HAP-1 (cell line): Measurements from ENCODE around the gene ERMP1.

Experiments used
- DNase-seq, 2 experiments: peaks; one replicate each; pipeline ENCODE4 v3.0.0-alpha.2; 2016 to 2020; ENCODE audit warnings: low spot score in 2 of 2
- H3K27me3 ChIP-seq: fragments of 250-450 bp; sonication (Bioruptor Pico); 2 replicates; pipeline ENCODE4 v1.5.1; 2020; ENCODE audit warnings: low read depth, mild to moderate bottlenecking, moderate library complexity
- H3K36me3 ChIP-seq: fragments of 250-450 bp; sonication (Bioruptor Pico); replicated peaks from 2 replicates; pipeline ENCODE4 v1.5.1; 2020; ENCODE audit warnings: mild to moderate bottlenecking
- H3K4me1 ChIP-seq: fragments of 250-450 bp; sonication (Bioruptor Pico); 2 replicates; pipeline ENCODE4 v1.5.1; 2020; ENCODE audit warnings: mild to moderate bottlenecking
- H3K4me3 ChIP-seq: fragments of 250-450 bp; sonication (Bioruptor Pico); 2 replicates; pipeline ENCODE4 v1.5.1; 2020; ENCODE audit warnings: mild to moderate bottlenecking, moderate library complexity
- H3K9me3 ChIP-seq: fragments of 250-450 bp; sonication (Bioruptor Pico); 2 replicates; pipeline ENCODE4 v1.5.1; 2020; ENCODE audit warnings: mild to moderate bottlenecking, moderate library complexity
- in situ Hi-C: fragments of 300-500 bp; cut with MboI; formaldehyde crosslinking; loops from 3 replicates; pipeline ENCODE4 v1.14.3; 2020; ENCODE audit warnings: low sequenced_read_pairs, inconsistent platforms, mixed read lengths

The ERMP1 gene

GRCh38 chr9:5767968-5768932 is 64.7 kb downstream of the ERMP1 start:
- Histone ChIP-seq H3K36me3 (peaks cover 25% of the 10 kb centered on the region), H3K9me3 (no peaks in the 10 kb centered on the region), H3K27me3 (no peaks in the 10 kb centered on the region), H3K4me1 (no peaks in the 10 kb centered on the region), H3K4me3 (no peak overlapping the region)
- in situ Hi-C loops = no loop called here
- no peak for DNase-seq

GRCh38 chr9:5764130-5764868 is 68.6 kb downstream of the ERMP1 start:
- no peaks in the 10 kb centered on the region for H3K27me3 ChIP-seq
- H3K4me3 ChIP-seq = no peak overlapping the region
- no peak for DNase-seq
- no peaks in the 10 kb centered on the region for H3K4me1 ChIP-seq
- H3K36me3 ChIP-seq = peaks cover 28% of the 10 kb centered on the region
- in situ Hi-C loops = no loop called here
- no peaks in the 10 kb centered on the region for H3K9me3 ChIP-seq

- Histone ChIP-seq H3K27me3 (no peaks in the 10 kb centered on the region), H3K36me3 (peaks cover 37% of the 10 kb centered on the region), H3K4me3 (no peak overlapping the region), H3K4me1 (no peaks in the 10 kb centered on the region), H3K9me3 (no peaks in the 10 kb centered on the region)
- DNase-seq = no peak
- in situ Hi-C loops = no loop called here
Measured at GRCh38 chr9:5762421-5762820, 70.5 kb downstream of the ERMP1 start.

- in situ Hi-C loops = no loop called here
- Histone ChIP-seq H3K4me3 (no peak overlapping the region), H3K9me3 (no peaks in the 10 kb centered on the region), H3K36me3 (peaks cover 40% of the 10 kb centered on the region), H3K27me3 (no peaks in the 10 kb centered on the region), H3K4me1 (no peaks in the 10 kb centered on the region)
- DNase-seq = no peak
Measured at GRCh38 chr9:5760338-5760737, 72.6 kb downstream of the ERMP1 start.

GRCh38 chr9:5756633-5757032 is 76.3 kb downstream of the ERMP1 start:
- no peaks in the 10 kb centered on the region for H3K27me3 ChIP-seq
- in situ Hi-C loops = no loop called here
- no peaks in the 10 kb centered on the region for H3K4me1 ChIP-seq
- peaks cover 23% of the 10 kb centered on the region for H3K36me3 ChIP-seq
- H3K4me3 ChIP-seq = no peak overlapping the region
- H3K9me3 ChIP-seq = no peaks in the 10 kb centered on the region
- no peak for DNase-seq

- H3K36me3 ChIP-seq = peaks cover 10% of the 10 kb centered on the region
- in situ Hi-C loops = no loop called here
- no peak for DNase-seq
- no peak overlapping the region for H3K4me3 ChIP-seq
- no peaks in the 10 kb centered on the region for H3K4me1 ChIP-seq
- no peaks in the 10 kb centered on the region for H3K27me3 ChIP-seq
- H3K9me3 ChIP-seq = no peaks in the 10 kb centered on the region
Measured at GRCh38 chr9:5750569-5750968, 82.3 kb downstream of the ERMP1 start.

- H3K4me3 ChIP-seq = no peak overlapping the region
- no peaks in the 10 kb centered on the region for H3K4me1 ChIP-seq
- no peaks in the 10 kb centered on the region for H3K27me3 ChIP-seq
- peaks cover 10% of the 10 kb centered on the region for H3K36me3 ChIP-seq
- in situ Hi-C loops = no loop called here
- no peaks in the 10 kb centered on the region for H3K9me3 ChIP-seq
- no peak for DNase-seq
Measured at GRCh38 chr9:5749306-5749705, 83.6 kb downstream of the ERMP1 start.

GRCh38 chr9:5748438-5748837 is 84.5 kb downstream of the ERMP1 start:
- no peaks in the 10 kb centered on the region for H3K9me3 ChIP-seq
- in situ Hi-C loops = no loop called here
- H3K4me1 ChIP-seq = no peaks in the 10 kb centered on the region
- H3K36me3 ChIP-seq = peaks cover 6% of the 10 kb centered on the region
- H3K27me3 ChIP-seq = no peaks in the 10 kb centered on the region
- DNase-seq = no peak
- H3K4me3 ChIP-seq = no peak overlapping the region

- H3K27me3 ChIP-seq = no peaks in the 10 kb centered on the region
- peaks cover 10% of the 10 kb centered on the region for H3K36me3 ChIP-seq
- H3K9me3 ChIP-seq = no peaks in the 10 kb centered on the region
- peaks cover 2% of the 10 kb centered on the region; the same call in 1 of the 2 replicates for H3K4me1 ChIP-seq
- no peak for DNase-seq
- no peak overlapping the region for H3K4me3 ChIP-seq
- in situ Hi-C loops = no loop called here
Measured at GRCh38 chr9:5743109-5743508, 89.8 kb downstream of the ERMP1 start.

GRCh38 chr9:5736563-5737346 is 96.2 kb downstream of the ERMP1 start:
- no peaks in the 10 kb centered on the region; the same call in 1 of the 2 replicates for H3K36me3 ChIP-seq
- no peak for DNase-seq
- in situ Hi-C loops = no loop called here
- no peaks in the 10 kb centered on the region for H3K27me3 ChIP-seq
- peaks cover 2% of the 10 kb centered on the region; the same call in 1 of the 2 replicates for H3K4me1 ChIP-seq
- H3K9me3 ChIP-seq = no peaks in the 10 kb centered on the region
- H3K4me3 ChIP-seq = no peak overlapping the region

GRCh38 chr9:5735072-5735471 is 97.8 kb downstream of the ERMP1 start:
- no peaks in the 10 kb centered on the region for H3K27me3 ChIP-seq
- H3K9me3 ChIP-seq = no peaks in the 10 kb centered on the region
- no peaks in the 10 kb centered on the region; the same call in 1 of the 2 replicates for H3K36me3 ChIP-seq
- no peak for DNase-seq
- no peaks in the 10 kb centered on the region for H3K4me1 ChIP-seq
- no peak overlapping the region for H3K4me3 ChIP-seq
- in situ Hi-C loops = no loop called here
